Measurements from ENCODE around the gene MAPKAPK3.
"Not testable (repeated sequence)": the region's sequence is repeated elsewhere in the genome, so short reads cannot be mapped to it uniquely, and the experiment has no call there.

Gene MAPKAPK3

DNA sequence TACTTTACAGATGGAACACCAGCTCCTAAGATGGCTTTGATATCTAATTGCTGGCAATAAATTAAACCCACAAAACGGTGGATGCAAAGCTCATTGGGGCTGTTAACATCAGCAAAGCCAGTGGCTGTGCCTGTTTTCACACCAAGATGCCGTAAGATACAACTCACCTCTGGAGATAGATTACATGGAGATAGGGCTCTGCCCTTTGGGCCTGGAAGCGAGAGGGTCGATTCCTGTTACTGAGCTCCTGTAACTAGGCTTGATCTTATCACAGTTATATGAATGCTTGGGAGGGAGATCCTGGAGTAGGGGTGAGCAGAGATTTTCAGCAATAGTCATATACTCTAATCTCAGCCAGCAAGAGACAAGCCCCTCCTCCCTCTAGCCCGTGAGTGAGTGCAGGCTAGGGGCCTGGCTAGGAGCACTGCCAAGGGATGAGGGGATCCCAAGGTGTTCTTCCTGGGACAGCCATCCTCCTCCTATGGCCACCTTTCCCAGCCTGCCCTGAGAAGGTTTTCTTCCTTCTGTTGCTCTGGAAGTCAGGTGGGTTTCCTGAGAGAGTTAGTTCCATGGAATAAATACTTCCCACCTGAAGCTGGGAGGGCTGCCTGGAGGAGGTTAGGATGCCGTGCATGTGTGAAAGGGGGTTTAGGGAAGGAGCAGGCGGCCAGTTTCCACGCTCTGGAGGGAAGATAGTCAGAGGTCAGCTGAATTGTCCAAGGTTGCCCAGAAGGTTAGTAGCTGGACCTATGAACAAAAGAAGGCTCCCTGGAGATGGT, 39.7 kb downstream of the MAPKAPK3 start:
- DNase-seq, result no peak

- no peak for DNase-seq
Measured at GRCh38 chr3:50657407-50657806, 40.5 kb downstream of the MAPKAPK3 start.

DNA sequence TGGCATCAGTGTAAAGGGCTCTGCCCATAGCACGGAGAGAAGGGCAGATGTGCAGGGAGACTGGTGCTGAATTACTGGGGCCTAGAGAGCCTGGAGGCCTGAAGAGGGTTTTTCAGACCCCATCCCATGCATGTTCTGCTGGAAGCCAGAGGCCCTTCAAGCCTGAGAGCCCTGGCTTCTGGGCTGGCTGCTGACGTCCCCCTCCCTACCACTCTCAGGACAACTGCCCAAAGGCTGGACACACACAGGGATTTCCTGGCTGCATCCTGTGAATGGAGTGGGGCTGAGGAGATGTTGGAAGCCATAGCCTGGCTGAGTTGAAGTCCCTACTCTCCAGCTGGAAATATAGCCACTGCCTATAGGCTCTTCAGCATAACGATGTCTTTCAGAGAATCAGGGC, 40.9 kb downstream of the MAPKAPK3 start:
- DNase-seq, result no peak

- DNase-seq, result peak; percentile 68
Measured at GRCh38 chr3:50658416-50658815, 41.5 kb downstream of the MAPKAPK3 start.

DNA sequence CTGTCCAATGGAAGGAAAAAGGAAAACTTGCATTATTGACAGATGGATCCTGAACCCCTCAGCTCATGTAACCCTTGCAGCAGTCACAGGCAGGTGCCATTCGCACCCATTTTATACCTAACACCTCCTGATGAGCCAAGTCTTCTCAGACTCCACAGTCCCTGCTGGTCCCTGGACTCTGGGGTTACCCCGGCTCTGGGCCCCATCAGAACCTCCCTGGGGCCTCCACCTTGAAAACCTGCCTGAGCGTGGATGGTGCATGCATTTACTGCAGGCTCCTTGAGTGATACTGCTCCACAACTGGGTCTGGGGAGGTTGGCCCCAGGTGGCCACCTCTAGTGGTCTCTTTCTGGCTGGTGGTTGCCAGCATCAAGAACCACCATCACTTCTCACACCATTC, 41.9 kb downstream of the MAPKAPK3 start:
- no peak for DNase-seq

- no peak for DNase-seq
Measured at GRCh38 chr3:50660386-50660785, 43.4 kb downstream of the MAPKAPK3 start.

DNA sequence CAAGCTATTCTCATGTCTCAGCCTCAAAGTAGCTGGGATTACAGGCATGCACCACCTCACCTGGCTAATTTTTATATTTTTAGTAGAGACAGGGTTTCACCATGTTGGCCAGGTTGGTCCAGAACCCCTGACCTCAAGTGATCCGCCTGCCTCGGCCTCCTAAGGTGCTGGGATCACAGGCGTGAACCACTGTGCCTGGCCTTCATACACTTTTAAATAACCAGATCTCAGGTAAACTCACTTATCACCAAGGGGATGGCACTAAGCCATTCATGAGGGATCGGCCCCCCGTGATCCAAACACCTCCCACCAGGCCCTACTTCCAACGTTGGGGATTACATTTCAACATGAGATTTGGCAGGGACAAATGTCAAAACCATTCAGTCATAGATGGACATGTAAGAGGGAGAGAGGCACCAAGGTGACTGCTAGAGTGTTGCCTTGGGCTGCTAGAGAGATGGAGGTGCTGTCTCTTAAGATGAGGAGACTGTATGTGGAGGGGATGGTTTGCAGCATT, 44.4 kb downstream of the MAPKAPK3 start:
- no peak for DNase-seq

DNA sequence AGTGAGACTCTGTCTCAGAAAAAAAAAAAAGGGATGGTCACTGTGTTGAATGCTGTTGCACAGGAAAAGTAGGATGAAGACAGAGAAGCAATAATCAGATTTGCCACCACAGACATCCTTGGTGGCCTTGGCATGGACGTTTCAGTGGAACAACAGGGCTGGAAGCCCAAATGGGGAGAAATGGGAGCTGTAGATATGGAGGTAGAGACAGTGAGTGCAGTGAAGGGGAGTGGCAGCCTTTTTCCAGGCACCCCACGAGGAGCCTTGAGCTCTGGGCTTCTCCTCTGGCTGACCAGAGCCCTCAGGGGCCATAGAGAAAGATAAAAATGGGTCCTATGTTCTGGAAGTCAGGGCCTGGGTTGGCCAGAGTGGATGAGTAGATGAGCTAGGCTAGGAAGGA, 45.5 kb downstream of the MAPKAPK3 start:
- no peak for DNase-seq

DNA sequence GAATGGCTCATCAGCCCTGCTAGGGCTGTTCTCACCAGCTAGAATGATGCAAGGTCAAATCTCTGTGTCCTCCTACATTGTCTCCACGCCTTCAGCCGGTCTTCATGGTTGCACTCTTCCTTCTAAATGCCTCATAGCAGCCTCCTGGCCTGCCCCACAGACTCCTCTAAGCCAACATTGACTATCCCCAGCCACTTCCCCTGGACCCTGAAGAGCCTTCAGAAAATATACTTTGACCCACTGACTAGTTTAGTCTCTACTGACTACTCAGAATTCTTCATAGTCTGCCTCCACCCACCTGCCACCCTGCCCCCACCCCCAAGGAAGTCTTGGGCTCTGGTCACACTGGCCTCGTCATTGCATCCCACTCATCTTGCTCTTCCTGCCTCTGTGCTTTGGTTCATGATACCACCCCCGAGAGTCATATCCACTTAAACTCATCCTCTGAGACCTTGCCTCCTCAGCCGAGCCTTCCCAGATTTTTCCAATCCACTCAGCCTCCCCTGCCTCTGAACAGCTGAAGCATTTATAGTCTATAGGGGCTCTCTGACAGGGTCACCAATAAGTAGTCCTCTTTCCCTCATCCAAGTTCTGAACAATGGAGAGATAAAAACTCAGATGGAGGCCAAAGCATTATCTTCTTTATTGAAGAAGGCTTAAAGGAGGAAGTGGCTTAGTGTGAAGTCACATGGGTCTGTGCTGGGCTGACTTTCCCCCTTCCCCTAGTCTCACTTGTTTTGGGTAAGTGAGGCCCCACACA, 48.3 kb downstream of the MAPKAPK3 start:
- no peak for DNase-seq

DNA sequence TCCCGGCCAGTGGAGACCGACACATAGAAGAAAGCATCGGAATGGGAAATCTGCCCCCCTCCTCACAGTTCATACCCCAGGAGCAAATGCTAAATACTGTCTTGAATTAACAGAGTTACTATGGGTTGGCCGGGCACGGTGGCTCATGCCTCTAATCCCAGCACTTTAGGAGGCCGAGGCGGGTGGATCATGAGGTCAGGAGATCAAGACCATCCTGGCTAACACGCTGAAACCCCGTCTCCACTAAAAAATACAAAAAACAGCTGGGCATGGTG, 48.8 kb downstream of the MAPKAPK3 start:
- not testable (repeated sequence) for DNase-seq

DNA sequence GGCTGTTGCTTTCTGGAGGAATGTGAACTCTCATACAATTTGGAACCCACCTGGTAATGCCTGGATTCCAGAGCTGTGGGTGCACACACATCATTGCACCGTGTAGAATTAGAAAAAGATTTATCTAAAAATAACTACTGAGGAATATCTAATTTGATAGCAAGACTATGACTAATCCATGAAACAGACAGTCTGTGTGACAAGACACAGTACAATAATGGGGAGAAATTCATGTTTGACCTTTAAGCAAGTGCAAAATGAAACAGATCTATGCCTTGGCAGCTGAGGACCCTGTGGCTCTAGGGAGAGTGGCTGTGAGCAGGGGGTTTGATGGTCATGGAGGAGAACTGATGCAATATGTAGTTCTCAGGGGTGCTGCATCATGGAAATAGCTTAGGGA, 49.9 kb downstream of the MAPKAPK3 start:
- DNase-seq, result no peak

GRCh38 chr3:50671331-50671730, 54.4 kb downstream of the MAPKAPK3 start:
- DNase-seq, result peak; percentile 84

GRCh38 chr3:50672656-50673055, 55.7 kb downstream of the MAPKAPK3 start:
- no peak for DNase-seq

DNA sequence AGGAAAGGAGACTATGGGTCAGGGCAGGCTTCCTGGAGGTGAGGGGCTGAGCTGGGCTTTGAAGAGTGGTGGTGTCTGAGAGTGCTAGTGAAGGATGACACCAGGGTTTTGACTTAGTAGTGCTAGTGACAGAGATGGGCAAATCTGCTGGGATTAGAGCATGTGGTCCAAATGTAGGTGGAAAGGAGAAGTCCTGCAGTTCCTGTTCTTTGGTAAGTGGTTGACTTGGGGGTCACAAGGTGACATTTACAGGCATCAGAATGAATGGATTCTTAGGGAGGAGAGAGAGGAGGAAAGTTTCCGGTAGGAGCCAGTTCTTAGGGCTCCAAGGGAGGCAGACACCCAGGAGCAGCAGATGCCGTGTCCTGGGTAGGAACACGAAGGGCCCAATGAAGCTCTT, 57.0 kb downstream of the MAPKAPK3 start:
- DNase-seq, result no peak

GRCh38 chr3:50674349-50675178, 57.6 kb downstream of the MAPKAPK3 start, which contains the start of gene DOCK3:
Gene DOCK3 (plus strand): TSS chr3:50674927. CDS start chr3:50675264, 337 bp downstream.
- DNase-seq, result peak; percentile 44

DNA sequence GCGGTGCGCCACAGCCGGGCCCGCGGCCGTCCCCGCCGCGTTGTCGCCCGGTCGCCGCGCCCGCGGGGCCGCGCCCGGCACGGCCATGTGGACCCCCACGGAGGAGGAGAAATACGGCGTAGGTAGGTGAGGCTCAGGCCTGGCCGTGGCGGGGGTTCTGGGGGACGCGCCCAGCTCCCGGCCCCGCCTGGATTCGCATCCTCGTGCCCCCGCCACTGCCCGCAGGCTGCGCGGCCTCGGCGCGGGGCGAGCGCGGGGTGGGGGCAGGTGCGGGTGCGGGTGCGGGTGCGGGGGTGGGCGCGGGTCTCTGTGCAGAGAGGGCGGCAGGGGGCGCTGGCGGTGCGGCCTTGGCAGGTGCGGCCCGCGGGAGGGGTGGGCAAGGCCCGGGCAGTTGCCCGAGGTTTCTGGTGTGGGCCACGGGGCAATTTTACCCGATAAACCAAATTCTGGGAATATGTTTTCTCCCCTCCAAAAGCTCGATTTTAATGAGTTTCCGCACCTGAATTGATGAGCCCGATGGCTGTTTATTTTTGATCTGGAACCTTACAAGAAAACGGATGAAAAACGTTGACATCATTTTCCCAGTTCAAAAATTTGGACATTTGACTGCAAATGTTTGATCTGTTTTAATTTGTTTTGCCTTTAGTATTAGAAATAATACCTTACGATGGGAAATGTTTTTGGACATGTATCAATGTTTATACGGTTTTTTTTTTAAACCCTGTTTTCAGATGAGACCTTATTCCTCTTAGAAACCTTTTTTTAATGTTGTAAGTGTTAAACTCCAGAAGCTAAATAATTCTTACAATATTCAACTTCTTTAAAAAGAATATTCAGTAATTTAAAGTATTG, 58.5 kb downstream of the MAPKAPK3 start:
- DNase-seq, result no peak

DNA sequence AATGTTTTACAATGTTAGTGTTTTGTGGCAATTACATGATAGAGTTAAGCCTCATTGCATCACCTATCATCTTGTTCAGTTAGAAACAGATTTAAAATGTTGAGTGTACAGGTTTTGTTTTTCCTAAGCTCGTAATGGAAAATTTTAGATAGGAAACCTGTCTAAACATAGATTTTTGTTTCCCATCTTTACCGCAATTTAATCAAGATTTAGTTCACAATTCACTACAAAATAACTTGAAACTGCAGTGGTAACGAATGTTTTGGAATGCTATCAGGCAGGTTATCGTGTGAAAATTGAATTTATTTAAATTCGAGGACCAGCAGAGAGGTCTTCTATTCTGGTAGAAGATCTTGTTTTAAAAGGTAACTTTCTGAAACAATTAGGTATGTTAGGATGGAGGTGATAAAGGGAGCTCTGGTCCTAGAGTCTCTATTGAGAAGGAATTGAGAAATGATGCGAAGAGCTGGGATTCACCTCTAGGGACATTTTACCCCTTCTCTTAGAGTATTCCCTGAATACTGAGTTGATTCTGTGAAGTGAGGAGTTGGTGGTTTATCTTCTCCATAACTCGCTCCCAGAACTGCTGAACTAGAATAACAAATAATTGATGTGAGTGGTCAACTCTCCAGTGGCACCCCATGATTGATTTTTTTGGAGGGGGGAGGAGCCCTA, 59.2 kb downstream of the MAPKAPK3 start:
- DNase-seq, result no peak

- DNase-seq, result no peak
Measured at GRCh38 chr3:50687127-50687751, 70.3 kb downstream of the MAPKAPK3 start.

DNA sequence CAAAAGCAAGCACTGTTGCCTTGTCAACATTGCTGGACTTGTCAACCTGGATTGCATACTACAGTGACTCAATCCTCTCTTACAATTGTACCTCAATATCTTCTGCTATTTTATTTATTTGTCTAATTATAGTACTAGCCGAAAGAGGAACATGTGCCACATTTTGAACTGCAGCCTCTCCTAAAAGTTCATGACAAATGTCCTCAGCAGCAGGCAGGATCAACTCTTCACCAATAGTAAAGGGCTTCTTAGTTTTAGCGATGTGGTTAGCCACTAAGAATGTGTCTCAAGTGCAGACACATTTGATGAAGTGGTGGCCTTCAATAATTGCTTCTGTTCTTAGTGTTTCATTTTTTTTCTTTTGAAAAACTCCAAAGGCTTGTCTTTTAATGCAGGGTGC, 71.0 kb downstream of the MAPKAPK3 start:
- no peak for DNase-seq

DNA sequence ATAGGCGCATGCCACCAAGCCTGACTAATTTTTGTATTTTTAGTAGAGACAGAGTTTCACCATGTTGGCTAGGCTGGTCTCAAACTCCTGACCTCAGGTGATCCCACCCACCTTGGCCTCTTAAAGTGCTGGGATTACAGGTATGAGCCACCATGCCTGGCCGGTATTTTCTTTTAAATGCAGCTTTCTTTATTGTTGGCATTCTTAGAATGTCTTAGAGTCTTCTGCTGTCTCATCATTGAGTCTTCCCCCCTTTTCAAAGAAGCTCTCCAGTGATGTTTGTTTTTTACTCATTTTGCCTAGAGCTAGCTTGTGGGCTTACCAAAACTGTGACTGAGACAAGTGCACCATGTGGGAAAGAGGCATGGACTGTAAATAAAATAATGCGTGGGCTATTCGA, 71.7 kb downstream of the MAPKAPK3 start:
- not testable (repeated sequence) for DNase-seq

DNA sequence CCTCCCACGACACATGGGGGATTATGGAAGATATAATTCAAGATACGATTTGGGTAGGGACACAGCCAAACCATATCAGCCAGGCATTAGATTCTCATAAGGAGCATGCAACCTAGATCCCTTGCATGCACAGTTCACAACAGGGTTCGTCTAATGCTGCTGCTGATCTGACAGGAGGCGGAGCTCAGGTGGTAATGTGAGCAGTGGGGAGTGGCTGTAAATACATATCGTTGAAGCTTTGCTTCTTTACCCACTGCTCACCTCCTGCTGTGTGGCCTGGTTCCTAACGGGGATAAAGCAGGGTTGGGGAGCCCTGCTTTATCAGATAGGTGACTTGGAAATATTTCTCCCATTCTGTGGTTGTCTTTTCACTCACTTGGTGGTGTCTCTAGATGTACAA, 72.6 kb downstream of the MAPKAPK3 start:
- no peak for DNase-seq

Measured in fibroblast of skin of back (primary cell).